ENCODE measurements around the gene PLPP2.
A peak's percentile ranks its signal among the peaks of the same experiment; 100 is the strongest.

The PLPP2 gene

GRCh38 chr19:291006-291521 is at the start of gene PLPP2:
TSS of gene PLPP2 (minus strand) at chr19:291403. CDS start at chr19:291336, 67 bp downstream.
- DNase-seq, result no peak

GRCh38 chr19:340620-341385 is 49.6 kb upstream of the PLPP2 start:
- DNase-seq, result no peak

GRCh38 chr19:339262-339887 is 48.2 kb upstream of the PLPP2 start:
- no peak for DNase-seq

GRCh38 chr19:338421-338820 is 47.2 kb upstream of the PLPP2 start:
- peak; percentile 72 for DNase-seq

GRCh38 chr19:336067-336614 is 44.9 kb upstream of the PLPP2 start:
- DNase-seq, result no peak

- no peak for DNase-seq
Measured at GRCh38 chr19:335486-336066, 44.4 kb upstream of the PLPP2 start.

- DNase-seq, result no peak
Measured at GRCh38 chr19:335072-335471, 43.9 kb upstream of the PLPP2 start.

GRCh38 chr19:334296-335071 is 43.3 kb upstream of the PLPP2 start:
- no peak for DNase-seq

GRCh38 chr19:330503-330902 is 39.3 kb upstream of the PLPP2 start:
- DNase-seq, result no peak

- no peak for DNase-seq
Measured at GRCh38 chr19:329876-330275, 38.7 kb upstream of the PLPP2 start.

- no peak for DNase-seq
Measured at GRCh38 chr19:328025-328505, 36.9 kb upstream of the PLPP2 start.

GRCh38 chr19:327291-328024 is 36.3 kb upstream of the PLPP2 start:
- no peak for DNase-seq

- no peak for DNase-seq
Measured at GRCh38 chr19:326871-327270, 35.7 kb upstream of the PLPP2 start.

GRCh38 chr19:325937-326565 is 34.8 kb upstream of the PLPP2 start:
- DNase-seq, result no peak

GRCh38 chr19:325173-325936 is 34.2 kb upstream of the PLPP2 start:
- no peak for DNase-seq

GRCh38 chr19:324716-325115 is 33.5 kb upstream of the PLPP2 start:
- no peak for DNase-seq

GRCh38 chr19:322616-323015 is 31.4 kb upstream of the PLPP2 start:
- DNase-seq, result no peak

GRCh38 chr19:318509-318774 is 27.2 kb upstream of the PLPP2 start:
- DNase-seq, result no peak

GRCh38 chr19:317710-318508 is 26.7 kb upstream of the PLPP2 start:
- DNase-seq, result no peak

GRCh38 chr19:315811-316210 is 24.6 kb upstream of the PLPP2 start:
- no peak for DNase-seq

Measured in GF-D8 (cell line).